K562 (cell line): ENCODE measurements around the gene MYOM3. TPM values are rescaled to one million over a fixed set of nuclear protein-coding genes. Genes with fewer than 3 reads are reported as not detected.

Source experiments
- ATAC-seq: fragments of 200-7000 bp; cut with Tn5 transposase; 3 replicates; pipeline ENCODE4 v1.9.1; 2020; ENCODE audit warnings: moderate library complexity
- BruUV-seq: library from RNA; stranded (reverse); fragments of 400-500 nt; replicated peaks from 2 replicates; lab custom pipeline; 2021; lab: Mats Ljungman, UMichigan
- CTCF ChIA-PET: fragments of 300-600 bp; formaldehyde crosslinking; extraction: SDS; loops from one replicate; lab custom pipeline; 2021; ENCODE audit warnings: low intra/inter-chr PET ratio; lab: Yijun Ruan, JAX
- POLR2A ChIA-PET: fragments of 300-600, 350-650 bp; sonication (Branson Sonifier 250); formaldehyde crosslinking; extraction: SDS; loops from one replicate; lab custom pipeline; 2021; ENCODE audit warnings: antibody characterized with exemption, inconsistent platforms; lab: Yijun Ruan, JAX
- DNase-seq, 4 experiments: peaks; one replicate each; pipeline versions ENCODE4 v3.0.0 to v3.0.0-alpha.2; 2011 to 2018; ENCODE audit warnings: low spot score in 3 of 4, mixed read lengths in 3 of 4; ENCODE audit errors: extremely low read depth in 1 of 4
- FAIRE-seq: peaks from 2 replicates; lab custom pipeline; 2011; peaks lifted over from hg19 to GRCh38; lab: Jason Lieb, UNC
- H2AFZ ChIP-seq: 2 replicates; pipeline ENCODE4 v1.6.0; 2011; ENCODE audit warnings: low read depth, low read length, control low read depth, inconsistent platforms
- H3K27ac ChIP-seq: fragments of 200-600 bp; 3 replicates; pipeline ENCODE4 v1.8.0; 2011; ENCODE audit warnings: low read depth, mild to moderate bottlenecking, control low read depth, inconsistent platforms, low read length, moderate library complexity, mixed read lengths; ENCODE audit errors: extremely low read depth
- H3K27me3 ChIP-seq, 2 experiments: fragments of 300-600 bp in 1 of 2; 2 replicates in 1 of 2; 3 replicates in 1 of 2; pipeline versions ENCODE4 v1.6.0 to v1.8.0; 2011; ENCODE audit warnings: inconsistent platforms in 2 of 2, low read length in 2 of 2, mild to moderate bottlenecking in 1 of 2, mixed read lengths in 1 of 2, moderate library complexity in 1 of 2; ENCODE audit not compliant: control insufficient read depth in 2 of 2, insufficient read depth in 2 of 2
- H3K36me3 ChIP-seq: fragments of 300-600 bp; 3 replicates; pipeline ENCODE4 v1.8.0; 2011; ENCODE audit warnings: mild to moderate bottlenecking, low read length, inconsistent platforms; ENCODE audit not compliant: control insufficient read depth, insufficient read depth
- H3K4me1 ChIP-seq, 2 experiments: fragments of 200-600 bp in 1 of 2; replicated peaks in 1 of 2; 2 replicates in 1 of 2; 3 replicates in 1 of 2; pipeline versions ENCODE4 v1.5.1 to v1.8.0; 2011; ENCODE audit warnings: inconsistent platforms in 2 of 2, low read length in 2 of 2, mild to moderate bottlenecking in 1 of 2, mixed read lengths in 1 of 2, moderate library complexity in 1 of 2; ENCODE audit not compliant: control insufficient read depth in 2 of 2, insufficient read depth in 2 of 2
- H3K4me2 ChIP-seq: 2 replicates; pipeline ENCODE4 v1.6.1; 2011; ENCODE audit warnings: low read length, control low read depth, inconsistent platforms, mixed read lengths; ENCODE audit not compliant: insufficient read depth
- H3K4me3 ChIP-seq: fragments of 200-600 bp; sonication (generic), shearing (Covaris generic); 2 replicates; pipeline ENCODE4 v1.5.1; 2016; ENCODE audit warnings: control low read depth, inconsistent platforms
- H3K79me2 ChIP-seq: fragments of 200-600 bp; 3 replicates; pipeline ENCODE4 v1.8.0; 2011; ENCODE audit warnings: low read length, inconsistent platforms; ENCODE audit not compliant: control insufficient read depth, insufficient read depth
- H3K9ac ChIP-seq, 2 experiments: 2 replicates each; pipeline versions ENCODE4 v1.6.0 to v1.6.1; 2011; ENCODE audit warnings: low read depth in 2 of 2, low read length in 2 of 2, control low read depth in 1 of 2, inconsistent platforms in 1 of 2, mild to moderate bottlenecking in 1 of 2, mixed read lengths in 1 of 2; ENCODE audit not compliant: insufficient read depth in 1 of 2
- H3K9me1 ChIP-seq: one replicate; pipeline ENCODE4 v1.6.0; 2011; ENCODE audit warnings: inconsistent platforms, mild to moderate bottlenecking, low read length, moderate library complexity; ENCODE audit not compliant: control insufficient read depth, insufficient read depth
- H3K9me3 ChIP-seq: replicated peaks from 2 replicates; pipeline ENCODE4 v1.5.1; 2011; ENCODE audit warnings: low read depth, low read length, inconsistent platforms; ENCODE audit not compliant: control insufficient read depth, insufficient read depth
- H4K20me1 ChIP-seq: replicated peaks from 2 replicates; pipeline ENCODE4 v1.6.1; 2011; ENCODE audit warnings: low read length, inconsistent platforms, mixed read lengths; ENCODE audit not compliant: control insufficient read depth, insufficient read depth
- ATF3 ChIP-seq, 2 experiments: fragments of 450-650 bp in 1 of 2; sonication (generic) in 1 of 2; formaldehyde crosslinking in 1 of 2; IDR thresholded peaks in 1 of 2; conservative IDR thresholded peaks in 1 of 2; 2 replicates each; pipeline versions ENCODE4 v1.6.1 to v1.8.1; 2016 to 2023; ENCODE audit warnings: mild to moderate bottlenecking in 2 of 2, moderate library complexity in 2 of 2, inconsistent platforms in 1 of 2, missing genetic modification reagents in 1 of 2
- CTCF ChIP-seq, 3 experiments: IDR thresholded peaks in 2 of 3; conservative IDR thresholded peaks in 1 of 3; 2 replicates each; pipeline ENCODE4 v1.5.1; 2011 to 2012; ENCODE audit warnings: low read length in 3 of 3, mild to moderate bottlenecking in 3 of 3, control low read depth in 2 of 3, improper control_type of control experiment in 1 of 3, inconsistent platforms in 1 of 3, low read depth in 1 of 3, mixed read lengths in 1 of 3, moderate library complexity in 1 of 3; ENCODE audit not compliant: insufficient read depth in 2 of 3
- DPF2 ChIP-seq: fragments of 450-650 bp; IDR thresholded peaks from 2 replicates; pipeline ENCODE4 v1.6.1; 2016
- ESRRA ChIP-seq: fragments of 450-650 bp; IDR thresholded peaks from 2 replicates; pipeline ENCODE4 v1.6.1; 2014; ENCODE audit warnings: low read depth, mild to moderate bottlenecking, moderate library complexity, borderline replicate concordance
- HNRNPH1 ChIP-seq: fragments of 200-400 bp; formaldehyde crosslinking; optimal IDR thresholded peaks from 2 replicates; pipeline ENCODE3; 2017; ENCODE audit warnings: low read depth, mild to moderate bottlenecking, low read length, moderate library complexity
- JUND ChIP-seq, 2 experiments: IDR thresholded peaks; 2 replicates in 1 of 2; 3 replicates in 1 of 2; pipeline ENCODE4 v1.6.1; 2011; ENCODE audit warnings: borderline replicate concordance in 2 of 2, low read depth in 2 of 2, low read length in 2 of 2, improper control_type of control experiment in 1 of 2, missing biosample characterization in 1 of 2, missing genetic modification characterization in 1 of 2, missing genetic modification reagents in 1 of 2
- KDM5B ChIP-seq: fragments of 200-600 bp; sonication (generic); IDR thresholded peaks from 2 replicates; pipeline ENCODE4 v1.6.1; 2012; ENCODE audit warnings: low read depth, mild to moderate bottlenecking, moderate library complexity, low read length, control low read depth, inconsistent platforms; ENCODE audit not compliant: insufficient replicate concordance
- MYBL2 ChIP-seq, 2 experiments: fragments of 450-650 bp in 1 of 2; sonication (generic) in 1 of 2; formaldehyde crosslinking in 1 of 2; IDR thresholded peaks; 2 replicates each; pipeline versions ENCODE4 v1.6.1 to v1.8.1; 2017 to 2022; ENCODE audit warnings: borderline replicate concordance in 1 of 2, inconsistent platforms in 1 of 2, low read depth in 1 of 2, mild to moderate bottlenecking in 1 of 2, missing genetic modification reagents in 1 of 2, moderate library complexity in 1 of 2
- RNF219 ChIP-seq: fragments of 250-450 bp; sonication (Bioruptor Pico); IDR thresholded peaks from 2 replicates; pipeline ENCODE4 v1.5.0; 2022; ENCODE audit warnings: mild to moderate bottlenecking
- TEAD4 ChIP-seq, 2 experiments: sonication (generic) in 1 of 2; formaldehyde crosslinking in 1 of 2; IDR thresholded peaks; 2 replicates each; pipeline versions ENCODE4 v1.6.1 to v1.8.0; 2012 to 2022; ENCODE audit warnings: borderline replicate concordance in 1 of 2, inconsistent platforms in 1 of 2, low read length in 1 of 2, mild to moderate bottlenecking in 1 of 2, missing genetic modification reagents in 1 of 2
- WGBS: fragments of 100-300 bp; shearing (Covaris generic); methylation state at CpG from one replicate; pipeline ENCODE4 v1.1.6; 2016; ENCODE audit warnings: low coverage, mixed read lengths; ENCODE audit not compliant: insufficient coverage; ENCODE audit errors: missing lambda C conversion rate; 5-methylcytosine and 5-hydroxymethylcytosine counted together
- in situ Hi-C: fragments of 300-500 bp; cut with MboI; formaldehyde crosslinking; loops from 4 replicates; pipeline ENCODE4 v1.15.0; 2018; ENCODE audit warnings: inconsistent platforms, mixed read lengths
- intact Hi-C: fragments of 100-400 bp; cut with micrococcal nuclease; formaldehyde crosslinking; loops from 2 replicates; pipeline ENCODE4 v1.14.2; 2022
- polyA plus RNA-seq, 8 experiments: library from polyadenylated mRNA; depleted of rRNA in 4 of 8; stranded (reverse) in 5 of 8; unstranded in 3 of 8; fragments of >200 nt; fragmentation: Nextera tagmentation in 2 of 8; fragmentation: Illumina TruSeq in 1 of 8; extraction: Ambion mirVana in 2 of 8; extraction: Trizol in 1 of 8; gene quantifications; 2 replicates each; pipeline versions ENCODE4 v1.2.1 to v1.2.3, GENCODE V29; 2011 to 2014; ENCODE audit warnings: inconsistent platforms in 1 of 8, missing spikeins in 1 of 8
- total RNA-seq, 7 experiments: library from RNA; depleted of rRNA in 6 of 7; stranded (reverse); fragments of >200 nt in 6 of 7; fragmentation: Illumina TruSeq in 2 of 7; extraction: Trizol in 2 of 7; gene quantifications; 2 replicates each; pipeline versions ENCODE4 v1.2.1 to v1.2.3, GENCODE V29; 2011 to 2021; ENCODE audit warnings: low replicate concordance in 1 of 7

The MYOM3 gene
- total and polyA plus RNA-seq, 9 of the 15 experiments (the other 6 are each of a cell fraction or from before 2014, with no cell fraction given) = 0.01 TPM; not detected in 8

- WGBS = 3% methylated on average over 36 of the region's 36 CpGs
- H3K9me3 ChIP-seq = no peaks in the 10 kb centered on the region
- ChIA-PET POLR2A (interaction anchor here (0.6 to 1.1 kb wide), 10 partner anchors 9 to 459 kb away, joined by 3 to 5 read pairs (median 3); partner anchors contain the start of gene RPL11), CTCF (interaction anchor here (0.6 to 2.3 kb wide), 2 partner anchors 241 to 560 kb away, joined by 7 to 10 read pairs; no protein-coding TSS in a partner anchor)
- DNase-seq (peak; percentile 88 to 94 (median 92)), ATAC-seq (peak; percentile 99), FAIRE-seq (peak; percentile 94)
- H4K20me1 ChIP-seq = 0 out of 2 replicates have a peak, but pooled peaks cover 9% of the 10 kb centered on the region
- H3K9ac ChIP-seq = peak overlapping the region in 1 of 2 experiments; percentile 72; a peak in 1 of 4 replicates
- peak overlapping the region; percentile 53 for H2AFZ ChIP-seq
- peaks cover 7 to 9% of the 10 kb centered on the region in 2 experiments; a peak in 3 of 5 replicates for H3K4me1 ChIP-seq
- H3K27me3 ChIP-seq = peaks cover 34 to 56% of the 10 kb centered on the region in 2 experiments
- intact Hi-C loops (loop anchor here (5.0 kb wide), 1 partner anchor 47 kb away; no protein-coding TSS in a partner anchor), in situ Hi-C loops (no loop called here)
- H3K4me3 ChIP-seq = no peak overlapping the region; the same call in 1 of the 2 replicates
- no peaks in the 10 kb centered on the region for H3K9me1 ChIP-seq
- H3K79me2 ChIP-seq = no peaks in the 10 kb centered on the region
- H3K36me3 ChIP-seq = no peaks in the 10 kb centered on the region
- no TSS peak for BruUV-seq
- H3K27ac ChIP-seq = no peak overlapping the region; the same call in 2 of the 3 replicates
- peak overlapping the region; percentile 75 for H3K4me2 ChIP-seq
- TF ChIP-seq ESRRA (peak; percentile 75), HNRNPH1 (no peak), JUND (IDR thresholded peaks at IDR 0.05; ENCODE audit: borderline replicate concordance, low read depth, low read length) (peak; percentile 20; the same call in 1 of the 2 replicates), JUND (tag; IDR thresholded peaks at IDR 0.05; ENCODE audit: borderline replicate concordance, low read depth, low read length) (no peak; the same call in 2 of the 3 replicates), DPF2 (0 out of 2 replicates have a peak, but pooled peaks have one; percentile 26), CTCF (IDR thresholded peaks at IDR 0.05 in 2 of 3, conservative IDR thresholded peaks at IDR 0.05 in 1 of 3; ENCODE audit: insufficient read depth in 2 of 3, low read depth in 1 of 3, low read length in 3 of 3) (peak; percentile 83 to 95 (median 91)), RNF219 (CRISPR knock-in tag) (no peak), MYBL2 (IDR thresholded peaks at IDR 0.05; ENCODE audit: low read depth) (no peak), MYBL2 (CRISPR knock-in tag; IDR thresholded peaks at IDR 0.05; ENCODE audit: borderline replicate concordance) (no peak), ATF3 (IDR thresholded peaks at IDR 0.05) (0 out of 2 replicates have a peak, but pooled peaks have one; percentile 10), ATF3 (CRISPR knock-in tag; conservative IDR thresholded peaks at IDR 0.05) (no peak; the same call in 1 of the 2 replicates), KDM5B (no peak), TEAD4 (IDR thresholded peaks at IDR 0.05; ENCODE audit: low read length) (0 out of 2 replicates have a peak, but pooled peaks have one; percentile 14), TEAD4 (CRISPR knock-in tag; IDR thresholded peaks at IDR 0.05; ENCODE audit: borderline replicate concordance) (no peak)
These were observed 38.6 kb upstream of the MYOM3 start for GRCh38 chr1:24150234-24151174.
